HG03575 (cell line): ENCODE results near the gene TBCK.
"Not testable (repeated sequence)": the region's sequence is repeated elsewhere in the genome, so short reads cannot be mapped to it uniquely, and the experiment has no call there.

Source experiments
- ATAC-seq: cut with Tn5 transposase; IDR thresholded peaks from one replicate; pipeline ENCODE4 v1.9.1; 2021; ENCODE audit not compliant: unreplicated experiment, insufficient number of reproducible peaks, low FRiP score; ENCODE audit errors: extremely low read depth

TBCK gene

GRCh38 chr4:106253364-106254129 is 62.5 kb downstream of the TBCK start:
- ATAC-seq = no peak

- ATAC-seq = no peak
Observed at GRCh38 chr4:106247600-106247999, 68.4 kb downstream of the TBCK start.

- ATAC-seq = no peak
Observed at GRCh38 chr4:106246441-106246840, 69.6 kb downstream of the TBCK start.

GRCh38 chr4:106245176-106245575 is 70.8 kb downstream of the TBCK start:
- no peak for ATAC-seq

GRCh38 chr4:106240699-106241098 is 75.3 kb downstream of the TBCK start:
- ATAC-seq = no peak

- no peak for ATAC-seq
Observed at GRCh38 chr4:106238820-106239420, 77.1 kb downstream of the TBCK start.

GRCh38 chr4:106231931-106232330 is 84.1 kb downstream of the TBCK start:
- no peak for ATAC-seq

GRCh38 chr4:106222548-106222947 is 93.5 kb downstream of the TBCK start:
- ATAC-seq = no peak

- not testable (repeated sequence) for ATAC-seq
Observed at GRCh38 chr4:106213291-106213690, 102.7 kb downstream of the TBCK start.

- no peak for ATAC-seq
Observed at GRCh38 chr4:106210021-106210420, 106.0 kb downstream of the TBCK start.

- ATAC-seq = no peak
Observed at GRCh38 chr4:106208481-106209460, 107.2 kb downstream of the TBCK start.

GRCh38 chr4:106201373-106201772 is 114.6 kb downstream of the TBCK start:
- ATAC-seq = no peak

GRCh38 chr4:106195435-106195950 is 120.5 kb downstream of the TBCK start:
- no peak for ATAC-seq

GRCh38 chr4:106194801-106195200 is 121.2 kb downstream of the TBCK start:
- no peak for ATAC-seq

- ATAC-seq = no peak
Observed at GRCh38 chr4:106192131-106192530, 123.9 kb downstream of the TBCK start.

GRCh38 chr4:106186201-106186600 is 129.8 kb downstream of the TBCK start:
- no peak for ATAC-seq

- no peak for ATAC-seq
Observed at GRCh38 chr4:106183551-106183950, 132.5 kb downstream of the TBCK start.

- ATAC-seq = no peak
Observed at GRCh38 chr4:106172861-106173260, 143.1 kb downstream of the TBCK start.

GRCh38 chr4:106165351-106166010 is 150.5 kb downstream of the TBCK start:
- no peak for ATAC-seq
